T-cell (primary cell): ENCODE results near the gene SLC22A12. TPM values are rescaled to one million over a fixed set of nuclear protein-coding genes. Genes with fewer than 3 reads are reported as not detected.

Experiments used
- ATAC-seq, 4 experiments: fragments of 200-7000 bp in 3 of 4; fragments of 150-1000 bp in 1 of 4; cut with Tn5 transposase; replicated peaks in 1 of 4; 1 replicate in 3 of 4; 2 replicates in 1 of 4; pipeline ENCODE4 v1.10.0; 2021; ENCODE audit warnings: moderate library complexity in 3 of 4, mild to moderate bottlenecking in 2 of 4, moderate number of reproducible peaks in 1 of 4
- CTCF ChIA-PET, 2 donors: fragments of 300-600 bp; sonication (Branson Sonifier 250); formaldehyde crosslinking; loops; one replicate each; lab custom pipeline; 2022; ENCODE audit warnings: antibody characterized with exemption in 2 of 2; lab: Charles Lee
- POLR2A ChIA-PET, 2 donors: fragments of 300-600 bp; sonication (Branson Sonifier 250); formaldehyde crosslinking; loops; one replicate each; lab custom pipeline; 2022; ENCODE audit warnings: antibody characterized with exemption in 2 of 2; lab: Charles Lee
- DNase-seq, 35 experiments: peaks; one replicate each; pipeline versions ENCODE4 v3.0.0 to v3.0.0-alpha.2; 2013 to 2023
- H3K27ac ChIP-seq: one replicate; pipeline ENCODE4 v1.5.1; 2013; ENCODE audit warnings: low read length
- H3K27me3 ChIP-seq, 2 experiments: replicated peaks in 1 of 2; 1 replicate in 1 of 2; 2 replicates in 1 of 2; pipeline versions ENCODE4 v1.6.1 to v1.7.0; 2013; ENCODE audit warnings: low read length in 1 of 2, mixed read lengths in 1 of 2; ENCODE audit not compliant: control insufficient read depth in 2 of 2, insufficient read depth in 2 of 2; ENCODE audit errors: extremely low read depth in 1 of 2
- H3K36me3 ChIP-seq, 2 donors: 1 replicate in 1 of 2; 2 replicates in 1 of 2; pipeline versions ENCODE4 v1.6.1 to v1.7.0; 2013; ENCODE audit warnings: low read length in 1 of 2; ENCODE audit not compliant: control insufficient read depth in 2 of 2, insufficient read depth in 1 of 2; ENCODE audit errors: extremely low read depth in 1 of 2
- H3K4me1 ChIP-seq, 2 experiments: 1 replicate in 1 of 2; 2 replicates in 1 of 2; pipeline versions ENCODE4 v1.6.1 to v1.7.0; 2013; ENCODE audit warnings: low read length in 2 of 2, mixed read lengths in 1 of 2; ENCODE audit not compliant: insufficient read depth in 2 of 2, control insufficient read depth in 1 of 2; ENCODE audit errors: extremely low read depth in 1 of 2
- H3K4me3 ChIP-seq, 2 donors: 1 replicate in 1 of 2; 2 replicates in 1 of 2; pipeline versions ENCODE4 v1.5.1 to v1.7.0; 2013; ENCODE audit warnings: mild to moderate bottlenecking in 2 of 2, low read length in 1 of 2, moderate library complexity in 1 of 2; ENCODE audit not compliant: control insufficient read depth in 1 of 2; ENCODE audit errors: extremely low read depth in 1 of 2
- H3K9me3 ChIP-seq: 2 replicates; pipeline ENCODE4 v1.7.0; 2013
- H3K27ac Mint-ChIP-seq, 2 donors: one replicate each; pipeline ENCODE4 v1.8.0; 2020 to 2021; ENCODE audit warnings: mild to moderate bottlenecking in 2 of 2, mixed read lengths in 2 of 2
- H3K27me3 Mint-ChIP-seq, 2 donors: one replicate each; pipeline ENCODE4 v1.8.0; 2021 to 2022; ENCODE audit warnings: mixed read lengths in 2 of 2
- H3K36me3 Mint-ChIP-seq: one replicate; pipeline ENCODE4 v1.8.0; 2021; ENCODE audit warnings: mixed read lengths
- H3K4me1 Mint-ChIP-seq, 3 donors: one replicate each; pipeline ENCODE4 v1.8.0; 2020 to 2022; ENCODE audit warnings: mixed read lengths in 3 of 3, mild to moderate bottlenecking in 1 of 3
- H3K4me3 Mint-ChIP-seq, 3 donors: one replicate each; pipeline ENCODE4 v1.8.0; 2020 to 2022; ENCODE audit warnings: mild to moderate bottlenecking in 3 of 3, mixed read lengths in 3 of 3, moderate library complexity in 3 of 3
- H3K9me3 Mint-ChIP-seq, 3 donors: one replicate each; pipeline ENCODE4 v1.8.0; 2020 to 2022; ENCODE audit warnings: mixed read lengths in 3 of 3
- WGBS: methylation state at CpG from one replicate; pipeline ENCODE4 v1.1.5; 2013; ENCODE audit warnings: missing lambda C conversion rate; ENCODE audit not compliant: insufficient coverage; 5-methylcytosine and 5-hydroxymethylcytosine counted together
- total RNA-seq, 35 experiments: library from RNA in 6 of 35; stranded (reverse) in 6 of 35; fragments of 120-200 nt in 1 of 35; gene quantifications; one replicate each; pipeline versions ENCODE4 v1.2.1 to v1.2.4 and lab custom pipeline; 2013 to 2026

The SLC22A12 gene
- total RNA-seq, 5 donors from 2014 or later (not counting 1 experiment from before 2014, with no cell fraction given): not detected

DNA sequence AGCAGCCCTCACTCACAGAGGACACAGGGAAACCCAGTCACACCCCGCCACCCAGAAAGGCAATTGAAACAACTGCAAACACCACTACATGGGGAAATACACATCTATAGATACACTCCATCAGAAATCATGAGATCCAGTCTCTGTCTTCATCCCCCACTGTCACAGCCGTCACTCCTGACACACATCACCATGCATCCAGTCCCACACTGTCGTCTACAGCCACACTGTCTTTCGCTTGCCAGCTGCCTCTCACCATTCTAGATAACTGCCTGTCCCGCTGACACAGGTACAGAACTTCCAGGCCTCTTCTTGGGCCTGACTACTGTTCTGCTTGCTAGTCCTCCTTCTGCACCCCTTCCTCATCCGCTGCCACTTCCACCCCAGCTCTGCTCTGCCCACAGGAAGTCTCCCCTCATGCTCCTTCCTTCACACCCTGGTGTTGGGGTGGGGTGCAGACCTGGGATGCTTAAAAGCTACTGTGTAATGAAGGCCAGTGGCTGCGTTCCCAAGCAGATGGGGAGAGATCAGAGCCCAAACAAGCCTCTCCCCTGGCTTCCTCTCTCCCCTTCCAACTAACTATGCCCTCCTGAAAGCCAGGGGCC lies 42.6 kb downstream of the SLC22A12 start:
- WGBS: 63% methylated on average over 5 of the region's 7 CpGs
- H3K4me3 Mint-ChIP-seq: no peak overlapping the region
- H3K27ac Mint-ChIP-seq: no peak overlapping the region
- no peaks in the 10 kb centered on the region for H3K36me3 Mint-ChIP-seq
- ATAC-seq (peak in 2 of 4 experiments; percentile 32 to 39), DNase-seq (no peak)
- Histone ChIP-seq H3K4me1 (peaks cover 11 to 18% of the 10 kb centered on the region in 2 experiments), H3K9me3 (no peaks in the 10 kb centered on the region), H3K36me3 (no peaks in the 10 kb centered on the region), H3K27ac (no peak overlapping the region), H3K4me3 (no peak overlapping the region), H3K27me3 (peaks cover 0 to 56% of the 10 kb centered on the region in 2 experiments)
- peaks cover 12 to 19% (median 16%) of the 10 kb centered on the region in 3 donors for H3K4me1 Mint-ChIP-seq
- no peaks in the 10 kb centered on the region for H3K9me3 Mint-ChIP-seq
- ChIA-PET POLR2A (no interaction called here), CTCF (interaction anchor here in 1 of 2 donors (0.6 kb wide), 1 partner anchor 22 kb away, joined by 3 read pairs; no protein-coding TSS in a partner anchor)
- peaks cover 11 to 40% of the 10 kb centered on the region in 2 donors for H3K27me3 Mint-ChIP-seq

DNA sequence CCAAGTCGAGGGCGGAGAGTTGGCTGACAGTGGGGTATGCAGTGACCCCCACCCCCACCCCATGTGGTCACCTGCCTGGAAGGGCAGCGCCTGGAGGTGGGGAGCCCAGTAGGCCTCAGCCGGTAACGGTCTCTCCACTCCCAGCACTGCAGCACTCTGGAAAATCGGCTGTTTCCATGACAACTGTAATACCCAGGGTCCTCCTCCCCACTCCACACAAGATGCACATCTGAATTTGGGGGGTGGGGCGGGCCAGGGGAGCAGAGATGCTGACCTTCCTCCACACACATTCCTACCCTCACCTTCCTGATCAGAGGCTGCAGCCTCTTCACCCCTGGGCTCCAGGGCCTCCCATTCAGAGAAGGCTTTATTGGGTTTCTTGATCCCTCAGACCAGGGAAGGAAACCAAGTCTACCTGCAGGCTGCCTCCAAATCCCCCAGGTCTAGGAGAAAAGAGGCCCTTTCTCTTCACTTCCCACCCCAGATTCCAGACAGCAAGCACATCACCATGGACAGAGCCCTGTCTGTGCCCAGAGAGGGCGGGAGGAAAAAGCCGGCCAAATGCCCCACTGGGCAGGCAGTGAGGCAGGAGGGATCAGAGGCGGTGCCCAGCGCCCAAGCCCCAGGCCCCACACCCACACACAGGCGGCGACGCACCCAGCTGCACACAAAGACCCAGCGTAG lies 46.5 kb downstream of the SLC22A12 start:
- H3K4me1 ChIP-seq: peaks cover 11 to 20% of the 10 kb centered on the region in 2 experiments
- peaks cover 0 to 79% of the 10 kb centered on the region in 2 experiments for H3K27me3 ChIP-seq
- no peak overlapping the region for H3K27ac Mint-ChIP-seq
- POLR2A ChIA-PET: no interaction called here
- H3K36me3 ChIP-seq: no peaks in the 10 kb centered on the region
- no peak for DNase-seq
- ATAC-seq: no peak
- no peaks in the 10 kb centered on the region for H3K9me3 Mint-ChIP-seq
- no peak overlapping the region for H3K4me3 ChIP-seq
- H3K4me1 Mint-ChIP-seq: peaks cover 13 to 19% (median 18%) of the 10 kb centered on the region in 3 donors
- H3K27me3 Mint-ChIP-seq: peaks cover 11 to 37% of the 10 kb centered on the region in 2 donors
- CTCF ChIA-PET: no interaction called here
- H3K36me3 Mint-ChIP-seq: no peaks in the 10 kb centered on the region
- no peaks in the 10 kb centered on the region for H3K9me3 ChIP-seq
- H3K27ac ChIP-seq: no peak overlapping the region
- H3K4me3 Mint-ChIP-seq: no peak overlapping the region
- 83% methylated on average over 1 of the region's 15 CpGs for WGBS

DNA sequence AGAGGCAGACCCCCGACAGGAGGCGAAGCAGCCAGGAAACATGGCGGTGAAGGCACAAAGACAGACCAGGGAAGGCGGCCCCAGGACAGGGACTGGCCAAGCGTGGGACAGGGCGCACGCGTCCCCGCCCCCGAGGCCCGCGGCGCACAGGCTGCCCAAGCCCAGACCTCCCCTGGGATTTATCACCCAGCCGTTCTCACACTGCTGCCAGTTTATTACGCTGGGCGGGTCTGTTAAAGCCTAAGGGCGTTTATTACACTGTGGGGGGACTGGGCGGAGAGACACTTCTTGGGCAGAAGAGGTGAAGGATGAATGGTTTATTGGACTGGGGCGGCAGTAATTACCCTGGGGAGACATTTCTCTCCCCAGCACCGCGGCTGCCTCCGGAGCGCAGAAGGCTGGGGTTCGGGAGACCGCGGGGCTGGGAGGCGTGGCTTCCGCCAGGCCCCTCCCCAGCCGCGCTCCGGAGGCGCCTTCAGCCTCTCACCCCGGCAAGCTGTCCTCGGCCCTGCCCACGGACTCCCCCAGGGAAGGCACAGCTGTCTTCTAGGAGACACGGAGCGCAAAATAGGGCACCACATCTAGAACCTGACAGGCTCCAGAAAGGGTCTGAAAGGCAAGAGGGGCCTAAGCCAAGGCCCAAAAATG lies 47.1 kb downstream of the SLC22A12 start:
- no peak overlapping the region for H3K4me3 Mint-ChIP-seq
- no peak for ATAC-seq

DNA sequence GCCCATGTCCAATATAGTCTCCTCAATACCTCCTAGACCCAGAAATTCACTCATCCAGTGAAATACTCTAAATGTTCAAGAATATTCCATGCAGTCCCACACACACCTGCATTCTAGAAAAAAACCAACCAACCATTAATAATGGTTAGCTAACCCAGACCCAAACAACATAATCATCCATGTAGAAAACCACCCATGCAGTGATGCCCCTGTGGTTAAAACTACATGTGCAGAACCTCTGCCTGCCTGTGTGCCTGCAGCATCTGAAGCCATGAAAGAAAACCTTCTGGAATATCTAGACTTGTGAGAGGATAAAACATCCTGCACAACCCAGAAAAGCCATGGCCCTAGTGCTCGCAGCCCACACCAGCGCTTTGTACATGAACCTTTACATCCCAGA lies 47.8 kb downstream of the SLC22A12 start:
- 92% methylated on average over 2 of the region's 2 CpGs for WGBS
- Mint-ChIP-seq H3K4me1 (peaks cover 8 to 14% (median 10%) of the 10 kb centered on the region in 3 donors), H3K27me3 (peaks cover 12 to 31% of the 10 kb centered on the region in 2 donors), H3K4me3 (no peak overlapping the region), H3K9me3 (no peaks in the 10 kb centered on the region), H3K27ac (no peak overlapping the region), H3K36me3 (no peaks in the 10 kb centered on the region)
- DNase-seq (no peak), ATAC-seq (no peak)
- POLR2A ChIA-PET: no interaction called here
- Histone ChIP-seq H3K4me3 (no peak overlapping the region), H3K9me3 (no peaks in the 10 kb centered on the region), H3K27me3 (peaks cover under 1 to 78% of the 10 kb centered on the region in 2 experiments), H3K27ac (no peak overlapping the region), H3K36me3 (no peaks in the 10 kb centered on the region), H3K4me1 (peaks cover 1 to 17% of the 10 kb centered on the region in 2 experiments)
- CTCF ChIA-PET: no interaction called here

More for the DNA sequence above, 47.1 kb downstream of the SLC22A12 start:
- Mint-ChIP-seq H3K9me3 (no peaks in the 10 kb centered on the region), H3K36me3 (no peaks in the 10 kb centered on the region), H3K4me1 (peaks cover 13 to 18% (median 17%) of the 10 kb centered on the region in 3 donors), H3K27me3 (peaks cover 11 to 35% of the 10 kb centered on the region in 2 donors), H3K27ac (no peak overlapping the region)
- POLR2A ChIA-PET: no interaction called here
- Histone ChIP-seq H3K9me3 (no peaks in the 10 kb centered on the region), H3K36me3 (no peaks in the 10 kb centered on the region), H3K4me1 (peaks cover 8 to 23% of the 10 kb centered on the region in 2 experiments), H3K27ac (no peak overlapping the region), H3K27me3 (peaks cover 0 to 81% of the 10 kb centered on the region in 2 experiments), H3K4me3 (no peak overlapping the region)
- no peak for DNase-seq
- 81% methylated on average over 32 of the region's 37 CpGs for WGBS
- CTCF ChIA-PET: no interaction called here

DNA sequence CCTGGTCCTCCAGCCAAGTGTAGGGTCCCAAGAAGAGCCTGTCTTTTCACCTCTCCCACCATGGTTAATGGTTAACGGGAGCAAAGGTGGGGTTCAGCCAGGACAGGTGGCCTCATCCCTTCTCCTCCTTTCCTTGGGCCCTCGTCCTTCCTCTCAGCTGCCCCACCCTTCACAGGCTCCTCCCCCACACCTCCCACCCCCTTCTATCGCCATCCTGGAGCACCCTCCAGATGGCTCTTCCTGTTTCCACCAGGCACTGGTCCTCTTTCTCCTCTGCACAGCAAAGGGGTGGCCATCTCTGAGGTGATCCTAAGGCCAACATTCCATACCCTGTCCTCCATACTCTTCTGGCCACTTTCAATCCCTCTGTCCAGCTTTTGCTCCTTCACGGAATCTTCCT lies 48.9 kb downstream of the SLC22A12 start:
- DNase-seq: no peak
- Histone ChIP-seq H3K27ac (no peak overlapping the region), H3K9me3 (no peaks in the 10 kb centered on the region), H3K36me3 (no peaks in the 10 kb centered on the region), H3K4me1 (peaks cover 0 to 10% of the 10 kb centered on the region in 2 experiments), H3K4me3 (no peak overlapping the region), H3K27me3 (peaks cover 2 to 79% of the 10 kb centered on the region in 2 experiments)
- Mint-ChIP-seq H3K9me3 (no peaks in the 10 kb centered on the region), H3K4me1 (peaks cover 0 to 9% (median 4%) of the 10 kb centered on the region in 3 donors), H3K27me3 (peaks cover 18 to 31% of the 10 kb centered on the region in 2 donors), H3K4me3 (no peak overlapping the region), H3K36me3 (no peaks in the 10 kb centered on the region), H3K27ac (no peak overlapping the region)
- ChIA-PET CTCF (no interaction called here), POLR2A (no interaction called here)
- no peak for ATAC-seq
- WGBS: 66% methylated on average over 4 of the region's 4 CpGs

DNA sequence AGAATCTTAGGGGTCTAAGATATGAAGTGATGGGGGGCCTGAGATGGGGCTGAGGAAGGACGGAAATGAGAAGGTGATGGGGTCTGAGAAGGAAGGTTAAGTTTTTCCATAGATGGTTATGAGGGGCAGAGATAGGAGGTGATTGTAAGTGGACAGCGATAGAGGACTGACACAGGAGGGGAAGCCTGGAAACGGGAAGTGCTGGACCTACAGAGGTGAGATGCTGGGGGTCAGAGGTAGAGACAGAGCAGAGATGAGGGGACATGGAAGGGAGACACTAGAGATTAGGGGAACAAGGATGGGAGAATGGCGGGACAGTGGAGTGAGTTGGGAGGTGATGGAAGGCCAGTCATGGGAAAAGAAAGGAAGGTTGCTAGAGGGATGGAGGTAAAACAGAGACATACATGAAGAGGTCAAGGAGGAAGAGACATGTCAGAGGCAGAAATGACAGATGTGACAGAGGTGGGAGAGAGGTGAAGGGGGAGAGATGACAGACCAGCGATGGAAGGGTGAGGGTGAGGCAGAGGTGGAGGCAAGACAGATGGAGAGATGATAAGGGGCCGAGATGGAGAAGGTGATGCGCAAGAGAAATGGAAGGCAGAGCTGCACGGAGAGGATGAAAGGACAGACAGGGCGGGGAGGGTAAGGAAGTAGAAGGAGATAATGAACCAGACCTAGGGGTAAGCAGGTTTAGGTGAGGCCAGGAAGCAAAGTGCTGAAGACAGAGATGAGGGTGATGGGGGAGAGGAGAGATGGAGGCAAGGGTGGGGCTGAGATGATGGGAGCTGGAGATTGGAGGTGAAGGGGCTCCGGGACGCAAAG lies 50.8 kb downstream of the SLC22A12 start:
- H3K27ac ChIP-seq: no peak overlapping the region
- H3K27ac Mint-ChIP-seq: no peak overlapping the region
- DNase-seq: no peak
- 46% methylated on average over 11 of the region's 11 CpGs for WGBS
- peaks cover 0 to 9% (median 4%) of the 10 kb centered on the region in 3 donors for H3K4me1 Mint-ChIP-seq
- POLR2A ChIA-PET: no interaction called here
- ATAC-seq: peak in 2 of 4 experiments; percentile 10 to 47
- no peaks in the 10 kb centered on the region for H3K36me3 ChIP-seq
- H3K4me1 ChIP-seq: peaks cover 0 to 10% of the 10 kb centered on the region in 2 experiments
- no peaks in the 10 kb centered on the region for H3K9me3 Mint-ChIP-seq
- CTCF ChIA-PET: no interaction called here
- no peaks in the 10 kb centered on the region for H3K36me3 Mint-ChIP-seq
- H3K4me3 Mint-ChIP-seq: no peak overlapping the region
- H3K9me3 ChIP-seq: no peaks in the 10 kb centered on the region
- H3K4me3 ChIP-seq: no peak overlapping the region
- peaks cover 2 to 81% of the 10 kb centered on the region in 2 experiments for H3K27me3 ChIP-seq
- H3K27me3 Mint-ChIP-seq: peaks cover 28 to 35% of the 10 kb centered on the region in 2 donors
